ENCODE results near the gene SCMH1.

GRCh38 chr1:41093826-41094225 is 148.3 kb downstream of the SCMH1 start:
- TF ChIP-seq CTCF (IDR thresholded peaks at IDR 0.05) (no peak), POLR2A (IDR thresholded peaks at IDR 0.05) (no peak), POLR2AphosphoS5 (IDR thresholded peaks at IDR 0.05) (no peak)
